Right atrium auricular region (tissue), 2 donors: ENCODE measurements around the gene ALAS1. TPM values are rescaled to one million over a fixed set of nuclear protein-coding genes. Genes with fewer than 3 reads are reported as not detected.

Experiments
- DNase-seq: peaks from one replicate; pipeline ENCODE4 v3.0.0-alpha.2; 2019; ENCODE audit warnings: low spot score
- H3K27ac ChIP-seq, 2 donors: fragments of 200-600 bp; sonication (generic); 1 replicate in 1 of 2; 2 replicates in 1 of 2; pipeline ENCODE4 v1.5.1; 2016 to 2019
- H3K27me3 ChIP-seq, 2 donors: fragments of 200-600 bp; sonication (generic); one replicate each; pipeline versions ENCODE4 v1.5.1 to v1.6.0; 2017 to 2019
- H3K36me3 ChIP-seq: fragments of 200-600 bp; sonication (generic); one replicate; pipeline ENCODE4 v1.5.1; 2016
- H3K4me1 ChIP-seq, 2 donors: fragments of 200-600 bp; sonication (generic); one replicate each; pipeline versions ENCODE4 v1.5.1 to v1.6.0; 2017 to 2019
- H3K4me3 ChIP-seq, 2 donors: fragments of 200-600 bp; sonication (generic); 1 replicate in 1 of 2; 2 replicates in 1 of 2; pipeline ENCODE4 v1.5.1; 2017 to 2019; ENCODE audit warnings: mild to moderate bottlenecking in 1 of 2, moderate library complexity in 1 of 2
- H3K9me3 ChIP-seq, 2 donors: fragments of 200-600 bp; sonication (generic); one replicate each; pipeline ENCODE4 v1.5.1; 2019
- total RNA-seq, 2 donors: library from RNA; depleted of rRNA; stranded (reverse); fragments of >200 nt; gene quantifications; one replicate each; pipeline ENCODE4 v1.1.0, GENCODE V29; 2016
- TF ChIP-seq, protein P1 (sequence below), 2 donors: fragments of 200-600 bp; sonication (generic); IDR thresholded peaks; one replicate each; pipeline ENCODE4 v1.5.1; 2019; ENCODE audit warnings: antibody characterized with exemption in 2 of 2

Gene ALAS1
- total RNA-seq, 2 donors from 2014 or later, result 69.7 to 103 TPM

GRCh38 chr3:52238193-52238760 is 40.3 kb downstream of the ALAS1 start:
- peaks cover 0 to 62% of the 10 kb centered on the region in 2 donors for H3K4me1 ChIP-seq
- no peaks in the 10 kb centered on the region for H3K36me3 ChIP-seq

GRCh38 chr3:52238761-52239701 is 41.1 kb downstream of the ALAS1 start, which contains the start of gene TWF2:
Gene TWF2, minus strand, starts transcription at chr3:52239158. Its CDS starts 142 bp downstream, at chr3:52239016.
- H3K4me1 ChIP-seq, result peaks cover 0 to 59% of the 10 kb centered on the region in 2 donors
- TF ChIP-seq, protein P1, sequence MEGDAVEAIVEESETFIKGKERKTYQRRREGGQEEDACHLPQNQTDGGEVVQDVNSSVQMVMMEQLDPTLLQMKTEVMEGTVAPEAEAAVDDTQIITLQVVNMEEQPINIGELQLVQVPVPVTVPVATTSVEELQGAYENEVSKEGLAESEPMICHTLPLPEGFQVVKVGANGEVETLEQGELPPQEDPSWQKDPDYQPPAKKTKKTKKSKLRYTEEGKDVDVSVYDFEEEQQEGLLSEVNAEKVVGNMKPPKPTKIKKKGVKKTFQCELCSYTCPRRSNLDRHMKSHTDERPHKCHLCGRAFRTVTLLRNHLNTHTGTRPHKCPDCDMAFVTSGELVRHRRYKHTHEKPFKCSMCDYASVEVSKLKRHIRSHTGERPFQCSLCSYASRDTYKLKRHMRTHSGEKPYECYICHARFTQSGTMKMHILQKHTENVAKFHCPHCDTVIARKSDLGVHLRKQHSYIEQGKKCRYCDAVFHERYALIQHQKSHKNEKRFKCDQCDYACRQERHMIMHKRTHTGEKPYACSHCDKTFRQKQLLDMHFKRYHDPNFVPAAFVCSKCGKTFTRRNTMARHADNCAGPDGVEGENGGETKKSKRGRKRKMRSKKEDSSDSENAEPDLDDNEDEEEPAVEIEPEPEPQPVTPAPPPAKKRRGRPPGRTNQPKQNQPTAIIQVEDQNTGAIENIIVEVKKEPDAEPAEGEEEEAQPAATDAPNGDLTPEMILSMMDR (IDR thresholded peaks at IDR 0.05), result peak; percentile 19 to 61
- H3K27me3 ChIP-seq, result no peaks in the 10 kb centered on the region
- H3K27ac ChIP-seq, result peak within 1 kb of the TSS; percentile 93 to 95
- no peak for DNase-seq
- peak within 1 kb of the TSS; percentile 78 to 85 for H3K4me3 ChIP-seq
- no peaks in the 10 kb centered on the region for H3K9me3 ChIP-seq
- H3K36me3 ChIP-seq, result no peaks in the 10 kb centered on the region

More at GRCh38 chr3:52238193-52238760, 40.3 kb downstream of the ALAS1 start:
- TF ChIP-seq, protein P1 (IDR thresholded peaks at IDR 0.05), result no peak
- no peak for DNase-seq
- no peaks in the 10 kb centered on the region for H3K27me3 ChIP-seq
- peak overlapping the region; percentile 93 to 95 for H3K27ac ChIP-seq
- peak overlapping the region; percentile 78 to 85 for H3K4me3 ChIP-seq
- no peaks in the 10 kb centered on the region for H3K9me3 ChIP-seq

DNA sequence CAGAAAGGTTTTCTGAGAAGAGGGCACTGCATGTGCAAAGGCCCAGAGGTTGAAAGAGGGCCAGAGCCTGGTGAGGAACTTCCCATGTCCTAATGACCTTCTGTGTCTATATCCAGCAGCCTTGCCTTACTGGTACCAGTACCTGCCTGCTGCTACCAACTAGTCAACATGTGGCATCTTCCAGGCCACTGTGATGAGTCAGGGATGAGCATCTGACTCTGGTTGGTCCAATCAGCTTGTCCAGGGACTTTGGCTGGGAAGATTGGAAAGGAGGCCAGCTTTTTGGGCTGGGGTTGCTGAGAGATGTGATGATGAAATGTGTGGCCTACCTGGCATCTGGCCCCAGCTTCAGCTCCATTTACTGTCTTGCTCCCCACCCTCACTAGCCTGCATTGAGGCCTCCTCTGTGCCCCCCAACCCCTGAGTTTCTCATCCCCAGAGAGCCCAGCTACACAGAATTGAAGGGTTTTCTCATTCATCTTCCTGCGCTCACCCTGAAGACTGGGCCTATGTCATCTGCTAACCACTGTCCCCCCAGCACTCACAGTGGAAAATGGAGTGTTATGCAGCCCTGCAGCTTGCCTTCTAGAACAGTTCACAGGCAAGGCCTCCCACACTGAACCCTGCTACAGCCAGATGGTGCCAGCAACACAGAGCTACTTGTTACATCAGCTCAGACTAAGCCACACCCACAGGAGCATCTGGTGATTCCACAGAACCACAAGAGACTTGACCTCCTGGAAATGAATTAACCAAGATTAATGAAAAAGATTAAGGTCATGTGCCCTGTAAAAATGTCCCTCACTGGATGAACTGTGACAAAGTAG is 42.3 kb downstream of the ALAS1 start:
- TF ChIP-seq, protein P1 (IDR thresholded peaks at IDR 0.05), result no peak
- Histone ChIP-seq H3K36me3 (no peaks in the 10 kb centered on the region), H3K27me3 (no peaks in the 10 kb centered on the region), H3K9me3 (no peaks in the 10 kb centered on the region), H3K4me1 (peaks cover 0 to 59% of the 10 kb centered on the region in 2 donors), H3K27ac (peak overlapping the region; percentile 93 to 95), H3K4me3 (peak overlapping the region in 1 of 2 donors; percentile 85)
- peak; percentile 82 for DNase-seq

DNA sequence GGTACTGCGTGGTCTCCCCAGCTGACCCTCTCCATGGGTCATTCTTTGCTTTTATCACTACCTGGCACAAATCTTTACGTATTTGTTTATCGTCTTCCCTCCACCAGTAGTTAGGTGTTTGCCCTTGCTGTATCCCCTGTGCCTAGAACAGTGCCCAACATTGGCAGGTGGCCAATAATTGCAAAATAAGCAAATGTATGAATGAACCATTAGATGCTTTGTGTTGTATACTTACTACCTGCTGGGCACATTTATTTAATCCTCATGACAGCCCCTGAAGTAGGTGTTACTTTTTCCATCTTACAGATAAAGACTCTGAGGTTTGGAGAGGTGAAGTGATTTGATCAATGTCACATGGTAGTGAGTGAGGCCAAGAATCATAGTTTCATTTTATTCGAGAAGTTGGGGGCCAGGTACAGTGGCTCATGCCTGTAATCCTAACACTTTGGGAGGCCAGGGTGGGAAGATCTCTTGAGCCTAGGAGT is 43.0 kb downstream of the ALAS1 start:
- Histone ChIP-seq H3K27me3 (no peaks in the 10 kb centered on the region), H3K4me3 (no peak overlapping the region), H3K27ac (no peak overlapping the region), H3K4me1 (peaks cover 0 to 54% of the 10 kb centered on the region in 2 donors), H3K36me3 (no peaks in the 10 kb centered on the region), H3K9me3 (no peaks in the 10 kb centered on the region)
- DNase-seq, result no peak
- TF ChIP-seq, protein P1 (IDR thresholded peaks at IDR 0.05), result no peak

DNA sequence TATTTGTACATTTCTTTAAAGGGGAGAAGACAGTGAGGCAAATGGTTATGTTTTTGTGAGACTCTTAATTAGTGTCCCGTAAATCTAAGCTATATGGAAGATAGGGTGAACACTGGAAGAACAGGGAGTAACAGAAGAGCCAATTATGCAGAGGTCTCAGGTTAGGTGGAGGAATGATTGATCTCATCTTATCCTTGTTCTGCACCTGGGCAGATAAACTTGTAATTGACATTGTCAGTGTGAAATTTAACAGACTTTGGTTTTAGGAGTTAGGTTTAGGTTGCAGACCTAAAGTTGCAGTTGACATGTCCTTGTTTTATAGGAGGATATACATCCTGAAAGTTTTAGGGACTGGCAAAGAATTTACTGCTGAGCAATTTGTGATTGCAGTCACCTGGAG is 44.1 kb downstream of the ALAS1 start:
- peaks cover 0 to 51% of the 10 kb centered on the region in 2 donors for H3K4me1 ChIP-seq
- H3K27ac ChIP-seq, result no peak overlapping the region
- TF ChIP-seq, protein P1 (IDR thresholded peaks at IDR 0.05), result no peak
- no peaks in the 10 kb centered on the region for H3K36me3 ChIP-seq
- DNase-seq, result no peak
- H3K9me3 ChIP-seq, result no peaks in the 10 kb centered on the region
- H3K27me3 ChIP-seq, result no peaks in the 10 kb centered on the region
- no peak overlapping the region for H3K4me3 ChIP-seq
